IMR-90 (cell line): ENCODE measurements around the gene TTC28.
"Not testable (repeated sequence)": the region's sequence is repeated elsewhere in the genome, so short reads cannot be mapped to it uniquely, and the experiment has no call there.

Experiments
- CEBPB ChIP-seq: IDR thresholded peaks from 2 replicates; pipeline ENCODE4 v1.6.1; 2012; ENCODE audit warnings: low read depth, low read length, improper control_type of control experiment
- CTCF ChIP-seq: conservative IDR thresholded peaks from 2 replicates; pipeline ENCODE4 v1.5.1; 2012; ENCODE audit warnings: mild to moderate bottlenecking, low read depth, low read length, improper control_type of control experiment
- MAZ ChIP-seq: IDR thresholded peaks from 2 replicates; pipeline ENCODE4 v1.6.1; 2012; ENCODE audit warnings: low read depth, mild to moderate bottlenecking, low read length, improper control_type of control experiment, moderate library complexity, borderline replicate concordance
- POLR2A ChIP-seq: IDR thresholded peaks from 2 replicates; pipeline ENCODE4 v1.6.1; 2012; ENCODE audit warnings: mild to moderate bottlenecking, low read depth, low read length
- RAD21 ChIP-seq: IDR thresholded peaks from 2 replicates; pipeline ENCODE4 v1.6.1; 2012; ENCODE audit warnings: low read length, improper control_type of control experiment

GRCh38 chr22:28679611-28680287 lies at the start of gene TTC28:
- TF ChIP-seq CEBPB, CTCF, RAD21, POLR2A: not testable (repeated sequence)
- peak; percentile 91 for TF ChIP-seq MAZ
